Kidney capillary endothelial cell (primary cell): ENCODE measurements around the gene ZNF839.
"Not testable (repeated sequence)": the region's sequence is repeated elsewhere in the genome, so short reads cannot be mapped to it uniquely, and the experiment has no call there.

Experiments used
- DNase-seq: peaks from one replicate; pipeline ENCODE4 v3.0.0-alpha.2; 2018; ENCODE audit warnings: low spot score

The ZNF839 gene

GRCh38 chr14:102314242-102315011, 5.1 kb upstream of the ZNF839 start:
- DNase-seq = peak; percentile 79

GRCh38 chr14:102315121-102315520, 4.4 kb upstream of the ZNF839 start:
- no peak for DNase-seq

DNA sequence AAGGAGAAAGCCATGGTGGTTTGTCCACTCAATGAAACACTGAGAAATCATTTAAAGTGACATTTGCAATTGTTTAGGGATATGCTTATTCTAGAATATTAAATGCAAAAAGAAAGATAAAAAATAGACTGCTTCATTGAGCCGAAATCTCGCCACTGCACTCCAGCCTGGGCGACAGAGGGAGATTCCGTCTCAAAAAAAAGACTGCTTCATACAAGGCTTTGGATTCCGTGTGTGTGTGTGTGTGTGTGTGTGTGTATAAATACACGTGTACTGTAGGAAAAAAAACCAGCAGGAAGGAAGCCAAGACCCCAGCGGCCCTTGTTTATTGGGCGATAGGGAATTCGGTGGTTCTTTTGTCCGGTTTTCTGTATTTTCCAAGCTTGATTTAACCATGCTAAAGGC, 3.2 kb upstream of the ZNF839 start:
- DNase-seq = no peak

DNA sequence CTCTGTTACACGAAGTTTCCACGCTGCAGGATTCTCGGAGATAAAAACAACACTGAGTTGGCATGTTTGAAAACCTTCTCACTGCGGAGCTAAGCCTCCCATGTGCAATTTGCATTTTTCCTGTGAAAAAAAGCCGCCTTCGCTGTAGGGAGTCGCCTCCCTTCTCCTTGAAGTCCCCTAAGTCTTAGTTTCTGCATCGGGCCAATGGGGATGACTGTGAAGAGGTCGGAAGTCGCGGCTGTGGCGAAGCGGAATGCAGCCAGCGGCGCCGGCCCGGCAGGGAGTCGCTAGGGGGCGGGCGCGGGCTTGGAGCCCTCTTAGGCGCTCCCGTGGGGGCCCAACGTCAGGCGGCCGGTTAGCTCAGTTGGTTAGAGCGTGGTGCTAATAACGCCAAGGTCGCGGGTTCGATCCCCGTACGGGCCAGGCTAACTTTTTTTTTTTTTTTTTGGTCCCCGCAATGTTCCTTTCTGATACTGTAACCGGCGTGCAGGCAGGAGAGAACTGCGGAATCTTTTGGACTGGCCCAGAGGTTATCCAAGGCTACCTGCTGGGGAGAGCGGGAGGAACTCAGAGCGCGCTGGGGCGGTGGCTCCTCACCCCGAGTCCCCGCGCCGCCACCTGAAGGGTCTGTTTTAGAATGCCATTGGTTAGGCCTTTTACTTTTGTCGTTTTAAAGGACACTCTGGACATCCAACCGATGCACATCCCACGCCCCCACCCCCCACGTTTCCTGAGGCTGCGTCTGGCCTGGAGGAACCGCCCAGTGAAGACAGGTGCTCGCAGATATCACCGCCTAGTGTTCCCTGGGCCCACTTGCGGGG, 2.6 kb upstream of the ZNF839 start:
- peak; percentile 86 for DNase-seq

GRCh38 chr14:102317564-102318248, 1.8 kb upstream of the ZNF839 start:
- DNase-seq = no peak

DNA sequence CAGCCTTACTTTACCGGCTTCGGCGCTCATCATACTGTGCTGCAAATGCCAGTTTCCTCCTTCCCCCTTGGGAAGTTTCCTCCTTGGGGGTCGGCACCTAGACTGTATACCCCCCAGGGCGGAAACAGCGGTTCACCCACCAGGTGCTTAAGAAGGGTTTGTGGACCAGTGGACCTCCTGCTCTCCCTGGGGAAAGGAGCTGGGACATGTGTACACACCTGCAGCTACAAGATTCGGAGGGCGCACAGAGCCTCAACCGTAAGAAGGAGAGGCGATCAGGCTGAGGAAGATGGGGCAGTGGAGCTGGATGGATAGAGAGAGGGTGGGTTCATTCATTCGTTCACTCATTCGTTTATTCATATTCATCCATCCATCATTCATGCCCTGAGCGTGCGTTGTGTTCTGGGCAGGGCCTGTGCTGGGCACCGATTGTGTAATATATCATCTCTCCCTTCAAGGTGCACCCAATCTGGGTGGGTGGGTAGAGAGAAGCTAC, 717 bp upstream of the ZNF839 start:
- DNase-seq = no peak

GRCh38 chr14:102320033-102320660, 601 bp downstream of the ZNF839 start:
- no peak for DNase-seq

GRCh38 chr14:102320671-102321455, 1.3 kb downstream of the ZNF839 start:
- no peak for DNase-seq

DNA sequence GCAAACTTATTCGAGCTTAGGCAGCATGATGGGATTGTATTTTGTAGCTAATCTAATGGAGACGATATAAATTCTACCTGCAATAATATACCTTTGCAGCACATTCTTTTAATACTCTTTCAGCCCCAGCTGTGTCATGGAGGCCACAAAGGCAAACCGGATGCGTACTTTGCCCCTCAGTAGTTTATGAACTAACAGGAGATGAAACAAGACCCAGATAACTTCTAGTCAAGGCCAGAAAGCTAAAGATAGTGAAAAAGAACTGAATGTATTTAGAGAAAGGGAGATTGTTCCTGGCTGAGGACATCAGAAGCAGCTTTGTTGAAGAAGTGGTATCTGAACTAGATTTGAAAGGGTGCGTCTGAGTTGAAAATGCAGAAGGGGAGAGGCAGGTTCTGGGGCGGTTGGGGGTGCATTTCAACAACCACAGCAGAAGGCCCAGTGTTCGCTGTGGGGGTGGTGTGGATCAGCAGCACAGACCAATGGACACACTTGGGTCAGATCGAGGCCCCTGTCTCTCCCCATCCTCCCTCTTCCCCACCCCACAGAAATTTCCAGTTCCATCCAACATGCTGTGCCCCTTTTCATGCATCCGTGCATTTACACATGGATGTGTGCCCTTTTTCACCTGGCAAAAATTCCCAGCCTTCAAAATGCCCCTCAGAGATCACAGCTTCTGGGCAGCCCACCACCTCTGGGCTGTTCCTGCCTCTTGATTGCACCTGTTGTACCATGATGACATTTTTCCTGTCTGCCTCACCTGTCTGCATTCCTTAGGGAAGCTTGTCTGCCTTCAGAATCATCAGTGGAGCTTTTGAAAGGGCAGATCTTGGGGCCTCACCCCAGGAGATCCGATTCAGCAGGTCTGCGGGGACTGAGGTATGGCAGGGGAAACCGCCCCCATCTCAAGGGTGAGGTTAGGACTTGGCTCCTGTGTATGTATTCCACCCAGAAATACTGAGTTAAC, 2.2 kb downstream of the ZNF839 start:
- no peak for DNase-seq

DNA sequence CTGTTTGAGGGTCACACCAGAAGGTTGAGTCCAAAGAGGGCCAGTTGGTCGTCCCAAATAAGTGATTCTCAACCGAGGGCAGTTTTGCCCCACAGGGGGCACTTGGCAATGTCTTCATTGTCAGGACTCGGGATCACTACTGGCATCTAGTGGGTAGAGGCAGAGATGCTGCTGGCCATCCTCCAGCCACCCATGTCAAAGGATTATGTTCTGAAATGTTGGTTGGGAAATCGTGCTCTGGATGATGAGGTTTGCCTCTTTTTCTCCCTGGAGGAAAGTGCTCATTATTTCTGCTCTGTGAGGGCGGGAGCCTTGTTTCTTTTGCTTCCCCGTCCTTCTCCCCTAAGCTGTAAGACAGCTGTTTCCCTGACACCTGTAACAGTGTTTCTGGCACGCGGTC, 3.6 kb downstream of the ZNF839 start:
- no peak for DNase-seq

- no peak for DNase-seq
Observed at GRCh38 chr14:102325791-102326345, 6.3 kb downstream of the ZNF839 start.

DNA sequence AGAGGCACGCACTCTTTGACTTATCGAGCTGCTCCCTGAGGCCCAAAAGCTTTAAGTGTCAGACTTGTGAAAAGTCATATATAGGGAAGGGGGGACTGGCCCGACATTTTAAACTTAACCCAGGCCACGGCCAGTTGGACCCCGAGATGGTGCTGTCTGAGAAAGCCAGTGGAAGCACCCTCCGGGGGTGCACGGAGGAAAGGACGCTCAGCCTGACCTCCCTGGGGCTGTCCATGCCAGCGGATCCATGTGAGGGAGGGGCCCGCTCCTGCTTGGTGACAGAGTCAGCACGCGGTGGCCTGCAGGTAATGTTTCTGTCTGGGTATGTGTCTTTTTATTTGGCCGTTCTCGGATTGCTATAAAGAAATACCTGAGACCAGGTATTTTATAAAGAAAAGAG, 7.0 kb downstream of the ZNF839 start:
- no peak for DNase-seq

DNA sequence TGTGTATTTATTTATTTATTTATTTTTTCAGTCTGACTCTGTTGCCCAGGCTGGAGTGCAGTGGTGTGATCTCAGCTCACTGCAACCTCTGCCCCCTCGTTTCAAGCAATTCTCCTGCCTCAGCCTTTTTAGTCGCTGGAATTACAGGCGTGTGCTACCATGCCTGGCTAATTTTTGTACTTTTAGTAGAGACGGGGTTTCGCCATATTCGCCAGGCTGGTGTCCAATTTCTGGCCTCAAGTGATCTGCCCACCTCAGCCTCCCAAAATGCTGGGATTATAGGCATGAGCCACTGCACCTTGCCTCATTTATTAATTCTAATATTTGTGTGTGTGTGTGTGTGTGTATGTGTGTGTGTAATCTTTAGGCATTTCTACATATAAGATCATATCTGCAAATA, 9.8 kb downstream of the ZNF839 start:
- not testable (repeated sequence) for DNase-seq

- no peak for DNase-seq
Observed at GRCh38 chr14:102330806-102331205, 11.3 kb downstream of the ZNF839 start.

- no peak for DNase-seq
Observed at GRCh38 chr14:102333390-102333789, 13.8 kb downstream of the ZNF839 start.

DNA sequence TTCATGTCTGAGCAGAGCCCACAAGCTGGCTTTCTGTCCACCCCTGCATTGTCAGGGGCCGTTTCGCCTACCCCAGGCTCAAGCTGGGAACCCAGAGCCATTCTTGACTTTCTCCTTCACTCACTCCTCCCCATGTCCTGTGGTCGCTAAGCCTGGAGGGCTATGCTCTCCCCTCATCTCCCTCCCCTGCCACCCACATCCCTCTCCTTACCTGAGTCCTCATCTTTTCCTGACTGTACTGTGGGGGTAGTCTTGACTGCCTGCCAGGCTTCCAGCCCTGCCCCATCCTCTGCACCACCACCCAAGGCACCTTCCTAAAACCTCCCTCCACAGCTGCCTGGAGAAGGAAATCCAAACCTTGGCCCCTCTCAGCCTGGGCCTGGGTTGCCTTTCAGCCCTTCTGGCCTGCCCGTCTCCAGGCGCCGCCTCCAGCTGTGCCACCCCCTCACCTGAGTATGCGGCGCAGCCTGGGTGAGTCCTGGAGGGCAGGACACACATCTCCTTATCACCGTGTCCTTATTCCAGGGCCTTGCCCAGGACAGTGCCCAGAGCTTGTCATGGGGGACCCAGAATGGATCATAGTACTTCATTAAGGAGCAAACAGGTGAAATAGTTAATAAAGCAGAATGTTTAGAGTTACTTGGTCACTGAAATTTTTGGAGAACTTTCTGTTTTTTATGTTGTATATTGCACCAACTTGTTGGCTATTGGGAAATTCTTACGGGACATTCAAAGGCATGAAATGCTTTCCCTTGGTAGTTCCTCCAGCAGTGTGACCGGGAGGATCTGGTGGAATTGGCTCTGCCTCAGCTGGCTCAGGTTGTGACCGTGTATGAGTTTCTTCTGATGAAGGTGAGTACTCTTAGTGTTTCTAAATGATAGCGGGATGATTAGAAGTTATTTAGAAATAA, 14.5 kb downstream of the ZNF839 start:
- DNase-seq = no peak

GRCh38 chr14:102335163-102335562, 15.6 kb downstream of the ZNF839 start:
- DNase-seq = no peak

- DNase-seq = no peak
Observed at GRCh38 chr14:102338724-102339123, 19.2 kb downstream of the ZNF839 start.

- DNase-seq = no peak
Observed at GRCh38 chr14:102341566-102341965, 22.0 kb downstream of the ZNF839 start.
